ENCODE measurements around the gene KCTD1. TPM values are rescaled to one million over a fixed set of nuclear protein-coding genes. Genes with fewer than 3 reads are reported as not detected.

Gene KCTD1
- polyA plus RNA-seq, 6 donors from 2014 or later = not detected

- peaks cover 33 to 61% (median 36%) of the 10 kb centered on the region in 3 donors for H3K27me3 Mint-ChIP-seq
These were observed 14.2 kb upstream of the KCTD1 start for GRCh38 chr18:26562568-26562967.

GRCh38 chr18:26561769-26562168, 13.4 kb upstream of the KCTD1 start:
- ATAC-seq (ENCODE audit: low read depth in 2 of 2) = no peak
- no peak overlapping the region for H3K27ac Mint-ChIP-seq
- H3K36me3 Mint-ChIP-seq = peaks cover 0 to 8% of the 10 kb centered on the region in 2 donors
- no peak overlapping the region for H3K4me3 Mint-ChIP-seq
- no peak for DNase-seq
- peaks cover 0 to 9% (median 1%) of the 10 kb centered on the region in 7 donors for H3K9me3 Mint-ChIP-seq
- no peaks in the 10 kb centered on the region for H3K4me1 Mint-ChIP-seq
- H3K27me3 Mint-ChIP-seq = peaks cover 36 to 60% (median 38%) of the 10 kb centered on the region in 3 donors

More at GRCh38 chr18:26562568-26562967, 14.2 kb upstream of the KCTD1 start:
- Mint-ChIP-seq H3K9me3 (peaks cover 0 to 9% (median 1%) of the 10 kb centered on the region in 7 donors), H3K4me3 (no peak overlapping the region), H3K36me3 (peaks cover 0 to 8% of the 10 kb centered on the region in 2 donors), H3K4me1 (no peaks in the 10 kb centered on the region), H3K27ac (peak overlapping the region in 1 of 6 donors; percentile 27)
- ATAC-seq (ENCODE audit: low read depth in 2 of 2) = no peak
- DNase-seq = no peak

- ATAC-seq (ENCODE audit: low read depth in 2 of 2) (no peak), DNase-seq (no peak)
- Mint-ChIP-seq H3K27me3 (peaks cover 53 to 64% (median 55%) of the 10 kb centered on the region in 3 donors), H3K4me3 (no peak overlapping the region), H3K36me3 (no peaks in the 10 kb centered on the region), H3K9me3 (peaks cover 0 to 2% (median 0%) of the 10 kb centered on the region in 7 donors), H3K4me1 (peaks cover 0 to 2% (median 0%) of the 10 kb centered on the region in 3 donors), H3K27ac (no peak overlapping the region)
These were observed 8.2 kb upstream of the KCTD1 start for GRCh38 chr18:26556573-26556972.

GRCh38 chr18:26555804-26556553, 7.6 kb upstream of the KCTD1 start:
- H3K36me3 Mint-ChIP-seq = no peaks in the 10 kb centered on the region
- no peak overlapping the region for H3K4me3 Mint-ChIP-seq
- DNase-seq = no peak
- H3K27ac Mint-ChIP-seq = no peak overlapping the region
- peaks cover 0 to 4% (median 0%) of the 10 kb centered on the region in 3 donors for H3K4me1 Mint-ChIP-seq
- no peak for ATAC-seq (ENCODE audit: low read depth in 2 of 2)
- peaks cover 0 to 2% (median 0%) of the 10 kb centered on the region in 7 donors for H3K9me3 Mint-ChIP-seq
- peaks cover 53 to 70% (median 59%) of the 10 kb centered on the region in 3 donors for H3K27me3 Mint-ChIP-seq

GRCh38 chr18:26553943-26554342, 5.6 kb upstream of the KCTD1 start:
- Mint-ChIP-seq H3K27me3 (peaks cover 59 to 68% (median 67%) of the 10 kb centered on the region in 3 donors), H3K27ac (no peak overlapping the region), H3K4me1 (peaks cover 7 to 13% (median 10%) of the 10 kb centered on the region in 3 donors), H3K4me3 (no peak overlapping the region), H3K9me3 (peaks cover 0 to 2% (median 0%) of the 10 kb centered on the region in 7 donors), H3K36me3 (no peaks in the 10 kb centered on the region)
- DNase-seq = no peak
- no peak for ATAC-seq (ENCODE audit: low read depth in 2 of 2)

GRCh38 chr18:26551695-26552081, 3.3 kb upstream of the KCTD1 start:
- Mint-ChIP-seq H3K27me3 (peaks cover 41 to 50% (median 49%) of the 10 kb centered on the region in 3 donors), H3K4me1 (peaks cover 8 to 22% (median 16%) of the 10 kb centered on the region in 3 donors), H3K36me3 (no peaks in the 10 kb centered on the region), H3K4me3 (peak overlapping the region; percentile 30 to 85 (median 56)), H3K27ac (peak overlapping the region in 1 of 6 donors; percentile 81), H3K9me3 (no peaks in the 10 kb centered on the region)
- DNase-seq = no peak
- no peak for ATAC-seq (ENCODE audit: low read depth in 2 of 2)

- Mint-ChIP-seq H3K9me3 (no peaks in the 10 kb centered on the region), H3K4me1 (peaks cover 10 to 24% (median 16%) of the 10 kb centered on the region in 3 donors), H3K36me3 (no peaks in the 10 kb centered on the region), H3K4me3 (peak overlapping the region; percentile 30 to 85 (median 56)), H3K27me3 (peaks cover 35 to 48% (median 44%) of the 10 kb centered on the region in 3 donors), H3K27ac (peak overlapping the region in 2 of 6 donors; percentile 44 to 81)
- no peak for ATAC-seq (ENCODE audit: low read depth in 2 of 2)
- DNase-seq = no peak
These were observed 2.8 kb upstream of the KCTD1 start for GRCh38 chr18:26550998-26551694.

GRCh38 chr18:26549263-26550094, 1.1 kb upstream of the KCTD1 start:
- ATAC-seq (ENCODE audit: low read depth in 2 of 2) = peak in 1 of 2 donors; percentile 4
- DNase-seq = no peak
- Mint-ChIP-seq H3K27me3 (peaks cover 29 to 47% (median 41%) of the 10 kb centered on the region in 3 donors), H3K4me3 (peak overlapping the region; percentile 70 to 86 (median 82)), H3K4me1 (peaks cover 16 to 34% (median 18%) of the 10 kb centered on the region in 3 donors), H3K36me3 (no peaks in the 10 kb centered on the region), H3K9me3 (no peaks in the 10 kb centered on the region), H3K27ac (no peak overlapping the region)

GRCh38 chr18:26547646-26548414, 523 bp downstream of the KCTD1 start:
- H3K9me3 Mint-ChIP-seq = no peaks in the 10 kb centered on the region
- H3K4me3 Mint-ChIP-seq = peak overlapping the region; percentile 85 to 95 (median 92)
- peaks cover 16 to 37% (median 21%) of the 10 kb centered on the region in 3 donors for H3K4me1 Mint-ChIP-seq
- DNase-seq = peak; percentile 16
- ATAC-seq (ENCODE audit: low read depth in 2 of 2) = peak; percentile 50 to 61
- H3K27ac Mint-ChIP-seq = peak overlapping the region in 1 of 6 donors; percentile 85
- H3K27me3 Mint-ChIP-seq = peaks cover 22 to 32% (median 25%) of the 10 kb centered on the region in 3 donors
- H3K36me3 Mint-ChIP-seq = no peaks in the 10 kb centered on the region

GRCh38 chr18:26546875-26547645, 1.3 kb downstream of the KCTD1 start:
- peak overlapping the region in 1 of 6 donors; percentile 56 for H3K27ac Mint-ChIP-seq
- peaks cover 16 to 37% (median 21%) of the 10 kb centered on the region in 3 donors for H3K4me1 Mint-ChIP-seq
- H3K27me3 Mint-ChIP-seq = peaks cover 15 to 24% (median 17%) of the 10 kb centered on the region in 3 donors
- no peak for DNase-seq
- H3K9me3 Mint-ChIP-seq = no peaks in the 10 kb centered on the region
- ATAC-seq (ENCODE audit: low read depth in 2 of 2) = no peak
- H3K4me3 Mint-ChIP-seq = peak overlapping the region; percentile 79 to 90 (median 86)
- no peaks in the 10 kb centered on the region for H3K36me3 Mint-ChIP-seq

- Mint-ChIP-seq H3K27me3 (peaks cover 7 to 17% (median 10%) of the 10 kb centered on the region in 3 donors), H3K4me1 (peaks cover 16 to 33% (median 21%) of the 10 kb centered on the region in 3 donors), H3K4me3 (peak overlapping the region; percentile 26 to 85 (median 76)), H3K9me3 (no peaks in the 10 kb centered on the region), H3K36me3 (no peaks in the 10 kb centered on the region), H3K27ac (peak overlapping the region in 1 of 6 donors; percentile 56)
- DNase-seq (no peak), ATAC-seq (ENCODE audit: low read depth in 2 of 2) (no peak)
These were observed 2.0 kb downstream of the KCTD1 start for GRCh38 chr18:26546170-26546874.
